Measurements from ENCODE around the gene WIZ.

GRCh38 chr19:15427350-15427700, 22.4 kb downstream of the WIZ start:
- TF ChIP-seq EZH2 (IDR thresholded peaks at IDR 0.05; ENCODE audit: borderline replicate concordance, low read depth, low read length, severe bottlenecking) = no peak
- TF ChIP-seq CTCF (IDR thresholded peaks at IDR 0.05; ENCODE audit: borderline replicate concordance, extremely low read depth, low read length, poor library complexity, severe bottlenecking) = no peak
